MM.1S (cell line): ENCODE measurements around the gene PPP4R1.

Experiments
- DNase-seq: peaks from one replicate; pipeline ENCODE4 v3.0.0-alpha.2; 2015
- H2AFZ ChIP-seq: fragments of 300-600 bp; sonication (generic); 2 replicates; pipeline ENCODE4 v1.6.0; 2016; ENCODE audit warnings: antibody characterized with exemption, low read length
- H3F3A ChIP-seq: fragments of 300-600 bp; sonication (generic); 2 replicates; pipeline ENCODE4 v1.6.1; 2016; ENCODE audit warnings: mild to moderate bottlenecking, antibody characterized with exemption, low read length, moderate library complexity, mixed read lengths; ENCODE audit not compliant: insufficient read depth
- H3K27ac ChIP-seq: fragments of 300-600 bp; sonication (generic); 2 replicates; pipeline ENCODE4 v1.5.1; 2016; ENCODE audit warnings: mild to moderate bottlenecking, low read length
- H3K27me3 ChIP-seq: fragments of 300-600 bp; sonication (generic); replicated peaks from 2 replicates; pipeline ENCODE4 v1.6.0; 2016; ENCODE audit warnings: low read length; ENCODE audit not compliant: insufficient read depth
- H3K36me3 ChIP-seq: fragments of 300-600 bp; sonication (generic); replicated peaks from 2 replicates; pipeline ENCODE4 v1.6.1; 2016; ENCODE audit warnings: mild to moderate bottlenecking, low read length, mixed read lengths; ENCODE audit not compliant: insufficient read depth
- H3K4me1 ChIP-seq: fragments of 300-600 bp; sonication (generic); 2 replicates; pipeline ENCODE4 v1.6.1; 2016; ENCODE audit warnings: low read length, mixed read lengths
- H3K4me2 ChIP-seq: fragments of 300-600 bp; sonication (generic); 2 replicates; pipeline ENCODE4 v1.6.0; 2016; ENCODE audit warnings: low read depth, low read length
- H3K4me3 ChIP-seq: fragments of 300-600 bp; sonication (generic); 2 replicates; pipeline ENCODE4 v1.5.1; 2016; ENCODE audit warnings: low read length, mixed read lengths
- H3K79me2 ChIP-seq: fragments of 300-600 bp; sonication (generic); 2 replicates; pipeline ENCODE4 v1.6.1; 2016; ENCODE audit warnings: mixed run types, low read length, mixed read lengths
- H3K9ac ChIP-seq: fragments of 300-600 bp; sonication (generic); 2 replicates; pipeline ENCODE4 v1.6.1; 2016; ENCODE audit warnings: low read length, mixed read lengths
- H3K9me2 ChIP-seq: fragments of 300-600 bp; sonication (generic); replicated peaks from 2 replicates; pipeline ENCODE4 v1.6.1; 2016; ENCODE audit warnings: mild to moderate bottlenecking, low read length, mixed read lengths; ENCODE audit not compliant: insufficient read depth
- H3K9me3 ChIP-seq: fragments of 300-600 bp; sonication (generic); replicated peaks from 2 replicates; pipeline ENCODE4 v1.6.1; 2016; ENCODE audit warnings: mild to moderate bottlenecking, low read length, mixed read lengths; ENCODE audit not compliant: insufficient read depth
- H4K20me1 ChIP-seq: fragments of 300-600 bp; sonication (generic); 2 replicates; pipeline ENCODE4 v1.6.1; 2016; ENCODE audit warnings: mild to moderate bottlenecking, low read length, moderate library complexity, mixed read lengths; ENCODE audit not compliant: insufficient read depth
- EZH2 ChIP-seq: fragments of 300-600 bp; sonication (generic); optimal IDR thresholded peaks from 2 replicates; pipeline ENCODE3; 2017; ENCODE audit warnings: low read depth, mild to moderate bottlenecking, antibody characterized with exemption, low read length, mixed read lengths
- EZH2phosphoT487 ChIP-seq: fragments of 300-600 bp; sonication (generic); IDR thresholded peaks from 2 replicates; pipeline ENCODE4 v1.6.1; 2018; ENCODE audit warnings: antibody characterized with exemption, low read length
- TF ChIP-seq, protein P1 (sequence below): fragments of 300-600 bp; sonication (generic); IDR thresholded peaks from 2 replicates; pipeline ENCODE4 v1.5.1; 2016; ENCODE audit warnings: antibody characterized with exemption, low read length, mixed read lengths

Gene PPP4R1

DNA sequence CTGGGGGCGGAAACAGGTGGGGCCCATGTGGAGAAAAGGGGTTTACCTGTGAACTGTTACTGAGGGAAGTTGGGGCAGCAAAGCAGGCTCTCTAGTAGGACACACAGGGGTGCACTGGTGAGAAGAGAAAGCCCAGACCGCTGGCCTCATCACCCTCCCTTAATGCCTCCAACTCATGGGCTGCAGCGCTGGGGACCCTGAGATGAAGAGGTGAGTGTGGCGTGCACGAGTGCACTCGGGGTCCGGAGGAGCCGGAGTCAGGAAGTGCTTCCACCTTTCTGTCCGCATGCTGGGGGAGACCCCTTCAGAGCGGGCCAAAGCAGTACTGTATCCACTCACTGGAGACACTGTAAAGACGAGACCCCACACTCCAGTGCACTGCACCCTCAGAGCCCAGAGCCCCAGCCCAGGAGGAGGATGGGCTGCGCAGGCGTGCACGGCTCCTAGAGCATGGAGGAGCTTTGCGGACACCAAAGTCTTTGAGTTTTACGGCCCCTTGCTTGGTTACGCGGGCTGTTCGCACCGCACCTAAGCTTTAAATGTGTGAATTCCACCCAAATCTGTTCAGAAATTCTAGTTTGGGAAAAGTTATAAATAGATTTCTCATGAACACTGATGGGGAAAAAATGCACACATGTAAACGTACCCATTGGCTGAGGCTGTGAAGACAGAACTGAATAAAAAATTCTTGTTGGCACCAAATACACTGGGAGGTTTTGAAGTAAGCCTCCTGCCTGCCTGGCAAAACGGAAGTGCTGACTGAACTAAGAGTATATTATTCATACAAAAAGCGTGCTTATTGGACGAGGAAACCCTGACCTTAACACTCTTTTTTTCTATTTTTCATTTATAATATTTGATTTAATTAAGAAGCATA is 45.4 kb upstream of the PPP4R1 start:
- H3K4me1 ChIP-seq = no peaks in the 10 kb centered on the region
- H3K27ac ChIP-seq = no peak overlapping the region
- TF ChIP-seq EZH2 (no peak), EZH2phosphoT487 (no peak)
- TF ChIP-seq, protein P1, sequence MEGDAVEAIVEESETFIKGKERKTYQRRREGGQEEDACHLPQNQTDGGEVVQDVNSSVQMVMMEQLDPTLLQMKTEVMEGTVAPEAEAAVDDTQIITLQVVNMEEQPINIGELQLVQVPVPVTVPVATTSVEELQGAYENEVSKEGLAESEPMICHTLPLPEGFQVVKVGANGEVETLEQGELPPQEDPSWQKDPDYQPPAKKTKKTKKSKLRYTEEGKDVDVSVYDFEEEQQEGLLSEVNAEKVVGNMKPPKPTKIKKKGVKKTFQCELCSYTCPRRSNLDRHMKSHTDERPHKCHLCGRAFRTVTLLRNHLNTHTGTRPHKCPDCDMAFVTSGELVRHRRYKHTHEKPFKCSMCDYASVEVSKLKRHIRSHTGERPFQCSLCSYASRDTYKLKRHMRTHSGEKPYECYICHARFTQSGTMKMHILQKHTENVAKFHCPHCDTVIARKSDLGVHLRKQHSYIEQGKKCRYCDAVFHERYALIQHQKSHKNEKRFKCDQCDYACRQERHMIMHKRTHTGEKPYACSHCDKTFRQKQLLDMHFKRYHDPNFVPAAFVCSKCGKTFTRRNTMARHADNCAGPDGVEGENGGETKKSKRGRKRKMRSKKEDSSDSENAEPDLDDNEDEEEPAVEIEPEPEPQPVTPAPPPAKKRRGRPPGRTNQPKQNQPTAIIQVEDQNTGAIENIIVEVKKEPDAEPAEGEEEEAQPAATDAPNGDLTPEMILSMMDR = no peak
- H3K4me3 ChIP-seq = no peak overlapping the region
- H3K36me3 ChIP-seq = no peaks in the 10 kb centered on the region
- H2AFZ ChIP-seq = no peak overlapping the region
- H3F3A ChIP-seq = no peaks in the 10 kb centered on the region
- H3K9me2 ChIP-seq = no peaks in the 10 kb centered on the region
- no peaks in the 10 kb centered on the region for H4K20me1 ChIP-seq
- H3K79me2 ChIP-seq = no peaks in the 10 kb centered on the region
- no peaks in the 10 kb centered on the region for H3K9me3 ChIP-seq
- H3K9ac ChIP-seq = no peak overlapping the region
- no peak for DNase-seq
- no peaks in the 10 kb centered on the region for H3K27me3 ChIP-seq
- no peak overlapping the region for H3K4me2 ChIP-seq

DNA sequence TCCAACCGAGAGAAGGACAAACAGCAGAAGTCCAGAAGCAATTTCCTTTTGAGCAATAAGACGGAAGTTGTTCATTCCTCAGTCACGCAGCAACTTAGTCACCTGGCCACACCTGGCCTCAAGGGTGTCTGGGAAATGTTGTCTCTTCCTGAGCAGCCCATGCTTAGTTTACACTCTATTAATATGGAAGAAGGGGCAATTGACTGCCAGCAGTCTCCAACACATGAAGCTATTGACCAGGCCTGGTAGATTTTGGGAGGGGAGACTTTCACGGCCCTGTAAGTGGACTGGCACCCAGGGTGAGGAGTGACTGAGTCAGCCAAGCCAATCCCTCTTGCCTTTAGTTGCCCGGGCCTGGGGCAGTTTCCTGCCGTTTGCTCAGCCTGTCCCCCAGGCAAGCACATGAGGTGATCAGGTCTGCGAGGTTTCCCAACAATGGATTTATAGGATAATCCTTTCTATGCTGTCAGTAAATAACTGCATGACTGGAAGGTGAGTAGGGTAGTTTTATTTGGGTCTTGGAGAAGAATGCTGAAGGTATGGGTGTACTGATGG is 43.8 kb upstream of the PPP4R1 start:
- DNase-seq = no peak
- Histone ChIP-seq H3K4me3 (no peak overlapping the region), H3K79me2 (no peaks in the 10 kb centered on the region), H3K27me3 (no peaks in the 10 kb centered on the region), H3K27ac (no peak overlapping the region), H3K9me2 (no peaks in the 10 kb centered on the region), H3K4me1 (no peaks in the 10 kb centered on the region), H3K4me2 (no peak overlapping the region), H3K9me3 (no peaks in the 10 kb centered on the region), H3F3A (no peaks in the 10 kb centered on the region), H4K20me1 (no peaks in the 10 kb centered on the region), H3K9ac (no peak overlapping the region), H2AFZ (no peak overlapping the region), H3K36me3 (no peaks in the 10 kb centered on the region)
- TF ChIP-seq EZH2 = no peak
- no peak for TF ChIP-seq EZH2phosphoT487
- TF ChIP-seq, protein P1 = no peak

DNA sequence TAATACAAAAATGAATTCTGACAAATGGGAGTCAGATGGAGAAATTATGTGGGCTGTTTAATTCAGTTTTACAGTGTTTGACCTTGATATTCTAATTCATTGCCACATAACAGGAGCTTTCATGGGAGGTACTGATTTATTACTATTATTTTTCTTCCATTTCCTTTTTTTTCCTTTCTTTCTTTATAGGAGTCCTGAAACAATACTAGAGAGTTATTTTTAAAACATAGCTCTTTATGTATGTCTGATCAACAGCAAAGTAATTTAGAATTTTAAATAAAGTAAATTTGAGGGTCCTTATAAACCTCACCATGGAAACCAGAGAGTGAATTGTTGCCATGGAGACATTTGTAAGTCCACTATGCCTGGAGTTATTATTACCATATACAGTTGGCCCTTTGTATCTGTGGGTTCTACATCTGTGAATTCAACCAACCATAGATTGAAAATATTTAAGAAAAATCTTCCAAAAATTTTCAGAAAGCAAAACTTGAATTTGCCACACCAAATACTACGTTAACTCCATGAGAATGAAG is 40.9 kb upstream of the PPP4R1 start:
- Histone ChIP-seq H3F3A (no peaks in the 10 kb centered on the region), H3K36me3 (no peaks in the 10 kb centered on the region), H4K20me1 (no peaks in the 10 kb centered on the region), H3K4me3 (no peak overlapping the region), H3K9ac (no peak overlapping the region), H3K9me2 (no peaks in the 10 kb centered on the region), H2AFZ (no peak overlapping the region), H3K9me3 (no peaks in the 10 kb centered on the region), H3K27ac (no peak overlapping the region), H3K4me2 (no peak overlapping the region), H3K4me1 (no peaks in the 10 kb centered on the region), H3K79me2 (no peaks in the 10 kb centered on the region), H3K27me3 (no peaks in the 10 kb centered on the region)
- TF ChIP-seq EZH2phosphoT487 = no peak
- TF ChIP-seq EZH2 = no peak
- TF ChIP-seq, protein P1 = no peak
- no peak for DNase-seq
